K562 (cell line): ENCODE results near the gene SPPL3.

ENCODE experiments used
- GMEB1 ChIP-seq: fragments of 250-450 bp; sonication (Bioruptor Pico); IDR thresholded peaks from 2 replicates; pipeline ENCODE4 v1.4.0; 2020; ENCODE audit warnings: mild to moderate bottlenecking
- ZNF133 ChIP-seq: fragments of 250-450 bp; sonication (Bioruptor Pico); IDR thresholded peaks from 2 replicates; pipeline ENCODE4 v1.4.0; 2020; ENCODE audit warnings: mild to moderate bottlenecking

- no peak for TF ChIP-seq GMEB1 (CRISPR knock-in tag)
- TF ChIP-seq ZNF133 (CRISPR knock-in tag) = no peak
Observed at GRCh38 chr12:120855823-120856588, 48.2 kb downstream of the SPPL3 start.
